Measurements from ENCODE around the gene DDX54.

- TF ChIP-seq POLR2AphosphoS5 (IDR thresholded peaks at IDR 0.05; ENCODE audit: borderline replicate concordance, low read depth, low read length) (no peak; the same call in 1 of the 2 replicates), EZH2 (IDR thresholded peaks at IDR 0.05) (no peak)
Observed at GRCh38 chr12:113161415-113162016, 23.8 kb downstream of the DDX54 start.

Measured in SK-N-MC (cell line).